Keratinocyte (primary cell): ENCODE measurements around the gene TTN. TPM values are rescaled to one million over a fixed set of nuclear protein-coding genes. Genes with fewer than 3 reads are reported as not detected.

Experiments used
- DNase-seq: peaks from one replicate; pipeline ENCODE4 v3.0.0-alpha.2; 2011; ENCODE audit warnings: low read depth, missing footprints, low spot score
- FAIRE-seq: peaks from 2 replicates; lab custom pipeline; 2011; peaks lifted over from hg19 to GRCh38; lab: Jason Lieb, UNC
- H2AFZ ChIP-seq: 2 replicates; pipeline ENCODE4 v1.6.0; 2012; ENCODE audit warnings: low read length, control low read depth, inconsistent platforms; ENCODE audit not compliant: control insufficient read depth
- H3K27ac ChIP-seq: 2 replicates; pipeline ENCODE4 v1.5.1; 2011; ENCODE audit warnings: low read length; ENCODE audit not compliant: control insufficient read depth, insufficient read depth
- H3K27me3 ChIP-seq: 3 replicates; pipeline ENCODE4 v1.6.0; 2011; ENCODE audit warnings: low read length; ENCODE audit not compliant: control insufficient read depth, insufficient read depth; ENCODE audit errors: extremely low read depth
- H3K36me3 ChIP-seq, 2 experiments: 2 replicates in 1 of 2; 3 replicates in 1 of 2; pipeline ENCODE4 v1.5.1; 2011; ENCODE audit warnings: low read length in 2 of 2, mild to moderate bottlenecking in 1 of 2; ENCODE audit not compliant: control insufficient read depth in 2 of 2, insufficient read depth in 2 of 2; ENCODE audit errors: extremely low read depth in 1 of 2
- H3K4me1 ChIP-seq: 3 replicates; pipeline ENCODE4 v1.5.1; 2011; ENCODE audit warnings: low read length; ENCODE audit not compliant: control insufficient read depth, insufficient read depth; ENCODE audit errors: extremely low read depth
- H3K4me2 ChIP-seq: 3 replicates; pipeline ENCODE4 v1.6.0; 2011; ENCODE audit warnings: low read depth, low read length; ENCODE audit not compliant: control insufficient read depth, insufficient read depth; ENCODE audit errors: extremely low read depth
- H3K4me3 ChIP-seq, 3 experiments: fragments of 200-600 bp in 1 of 3; sonication (generic) in 1 of 3; 2 replicates in 2 of 3; 3 replicates in 1 of 3; pipeline ENCODE4 v1.5.1; 2011 to 2016; ENCODE audit warnings: low read length in 3 of 3, mild to moderate bottlenecking in 3 of 3, control low read depth in 2 of 3, inconsistent platforms in 1 of 3, low read depth in 1 of 3, mixed read lengths in 1 of 3, mixed run types in 1 of 3, moderate library complexity in 1 of 3; ENCODE audit not compliant: control insufficient read depth in 2 of 3, insufficient read depth in 2 of 3; ENCODE audit errors: extremely low read depth in 1 of 3
- H3K79me2 ChIP-seq: 2 replicates; pipeline ENCODE4 v1.6.0; 2012; ENCODE audit warnings: low read length; ENCODE audit not compliant: control insufficient read depth, insufficient read depth
- H3K9ac ChIP-seq: 3 replicates; pipeline ENCODE4 v1.6.0; 2011; ENCODE audit warnings: low read length; ENCODE audit not compliant: control insufficient read depth, insufficient read depth; ENCODE audit errors: extremely low read depth
- H3K9me1 ChIP-seq: 3 replicates; pipeline ENCODE4 v1.6.0; 2011; ENCODE audit warnings: low read length; ENCODE audit not compliant: control insufficient read depth, insufficient read depth; ENCODE audit errors: extremely low read depth
- H3K9me3 ChIP-seq: 2 replicates; pipeline ENCODE4 v1.5.1; 2012; ENCODE audit warnings: low read depth, low read length; ENCODE audit not compliant: control insufficient read depth
- H4K20me1 ChIP-seq: 3 replicates; pipeline ENCODE4 v1.6.0; 2011; ENCODE audit warnings: low read length; ENCODE audit not compliant: control insufficient read depth, insufficient read depth; ENCODE audit errors: extremely low read depth
- EZH2 ChIP-seq: IDR thresholded peaks from one replicate; pipeline ENCODE4 v1.6.1; 2012; ENCODE audit warnings: inconsistent platforms, mild to moderate bottlenecking, low read length, moderate library complexity
- dilution Hi-C: fragments of 300-500 bp; cut with MboI; formaldehyde crosslinking; loops from one replicate; pipeline ENCODE4 v1.7.0; 2020; ENCODE audit warnings: low sequenced_read_pairs; ENCODE audit not compliant: extremely low pct_ligation_motif_present
- polyA plus RNA-seq, 5 experiments: library from polyadenylated mRNA; depleted of rRNA in 3 of 5; stranded (reverse) in 3 of 5; stranded (forward) in 1 of 5; unstranded in 1 of 5; fragments of >200 nt; gene quantifications; 1 replicate in 1 of 5; 2 replicates in 3 of 5; 3 replicates in 1 of 5; pipeline versions ENCODE4 v1.2.1 to v1.2.3, GENCODE V29; 2011 to 2012; ENCODE audit warnings: missing spikeins in 2 of 5, low read depth in 1 of 5, low replicate concordance in 1 of 5
- TF ChIP-seq, protein P1 (sequence below), 3 experiments: IDR thresholded peaks in 1 of 3; conservative IDR thresholded peaks in 1 of 3; optimal IDR thresholded peaks in 1 of 3; 2 replicates in 2 of 3; 3 replicates in 1 of 3; pipeline versions ENCODE3 to v1.5.1; 2011; ENCODE audit warnings: low read length in 3 of 3, mild to moderate bottlenecking in 3 of 3, moderate library complexity in 2 of 3, control low read depth in 1 of 3, inconsistent platforms in 1 of 3; ENCODE audit not compliant: insufficient read depth in 2 of 3; ENCODE audit errors: extremely low read depth in 1 of 3

TTN gene
- polyA plus RNA-seq, 1 donor (not counting 4 experiments of a cell fraction or from before 2014, with no cell fraction given): 0.01 TPM

DNA sequence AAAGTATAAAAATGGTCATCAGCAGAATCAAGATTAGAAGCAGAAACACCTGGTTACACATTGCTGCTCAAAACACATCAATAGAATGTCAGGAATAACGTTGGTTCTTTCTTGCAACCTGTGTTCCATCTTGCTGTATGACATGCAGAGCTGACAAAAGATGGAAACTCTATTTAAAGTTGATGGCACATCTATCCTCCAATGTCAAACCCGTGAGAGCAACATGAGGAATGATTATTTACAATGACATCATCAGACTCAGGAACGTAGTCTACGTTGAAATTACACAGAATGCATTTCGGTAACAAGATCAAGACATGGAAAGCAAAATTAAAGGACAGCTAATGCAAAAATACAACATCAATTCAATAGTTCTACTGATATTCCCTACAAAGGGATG, 26.2 kb upstream of the TTN start:
- dilution Hi-C loops: no loop called here
- H3K27me3 ChIP-seq: peaks cover 9% of the 10 kb centered on the region

DNA sequence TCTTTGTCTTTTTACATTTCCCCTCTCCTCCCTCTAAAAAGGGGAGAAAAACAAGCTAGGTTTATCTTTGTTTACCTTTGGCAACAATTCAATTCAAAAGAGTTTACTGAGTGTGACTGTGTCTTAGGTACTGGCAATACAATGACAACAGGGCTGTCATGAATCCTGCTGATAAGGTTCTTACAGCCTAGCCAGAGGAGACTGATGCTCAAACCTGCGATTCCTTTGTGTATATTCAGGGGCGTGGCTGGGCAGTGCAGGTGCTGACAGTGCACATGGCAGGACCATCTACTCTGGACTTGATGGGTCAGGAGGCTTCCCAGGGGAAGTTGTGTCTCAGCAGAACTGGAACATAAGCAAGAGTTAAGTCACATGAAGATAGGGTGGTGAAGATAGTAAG, 23.2 kb upstream of the TTN start:
- Histone ChIP-seq H4K20me1 (no peaks in the 10 kb centered on the region), H3K27ac (no peak overlapping the region), H3K4me1 (no peaks in the 10 kb centered on the region), H3K9ac (no peak overlapping the region), H3K9me1 (no peaks in the 10 kb centered on the region), H3K27me3 (peaks cover 4% of the 10 kb centered on the region), H3K4me3 (no peak overlapping the region), H3K36me3 (no peaks in the 10 kb centered on the region), H3K4me2 (no peak overlapping the region), H3K9me3 (no peaks in the 10 kb centered on the region), H2AFZ (no peak overlapping the region), H3K79me2 (no peaks in the 10 kb centered on the region)
- DNase-seq (no peak), FAIRE-seq (no peak)
- dilution Hi-C loops: no loop called here
- TF ChIP-seq, protein P1, sequence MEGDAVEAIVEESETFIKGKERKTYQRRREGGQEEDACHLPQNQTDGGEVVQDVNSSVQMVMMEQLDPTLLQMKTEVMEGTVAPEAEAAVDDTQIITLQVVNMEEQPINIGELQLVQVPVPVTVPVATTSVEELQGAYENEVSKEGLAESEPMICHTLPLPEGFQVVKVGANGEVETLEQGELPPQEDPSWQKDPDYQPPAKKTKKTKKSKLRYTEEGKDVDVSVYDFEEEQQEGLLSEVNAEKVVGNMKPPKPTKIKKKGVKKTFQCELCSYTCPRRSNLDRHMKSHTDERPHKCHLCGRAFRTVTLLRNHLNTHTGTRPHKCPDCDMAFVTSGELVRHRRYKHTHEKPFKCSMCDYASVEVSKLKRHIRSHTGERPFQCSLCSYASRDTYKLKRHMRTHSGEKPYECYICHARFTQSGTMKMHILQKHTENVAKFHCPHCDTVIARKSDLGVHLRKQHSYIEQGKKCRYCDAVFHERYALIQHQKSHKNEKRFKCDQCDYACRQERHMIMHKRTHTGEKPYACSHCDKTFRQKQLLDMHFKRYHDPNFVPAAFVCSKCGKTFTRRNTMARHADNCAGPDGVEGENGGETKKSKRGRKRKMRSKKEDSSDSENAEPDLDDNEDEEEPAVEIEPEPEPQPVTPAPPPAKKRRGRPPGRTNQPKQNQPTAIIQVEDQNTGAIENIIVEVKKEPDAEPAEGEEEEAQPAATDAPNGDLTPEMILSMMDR (optimal IDR thresholded peaks at IDR 0.05 in 1 of 3, IDR thresholded peaks at IDR 0.05 in 1 of 3, conservative IDR thresholded peaks at IDR 0.05 in 1 of 3; ENCODE audit: extremely low read depth in 1 of 3, insufficient read depth in 2 of 3, low read length in 3 of 3): no peak
- no peak for TF ChIP-seq EZH2

More for the DNA sequence above, 26.2 kb upstream of the TTN start:
- no peak overlapping the region for H3K27ac ChIP-seq
- DNase-seq (no peak), FAIRE-seq (no peak)
- H3K4me1 ChIP-seq: no peaks in the 10 kb centered on the region
- H3K4me2 ChIP-seq: no peak overlapping the region
- H3K79me2 ChIP-seq: no peaks in the 10 kb centered on the region
- H3K4me3 ChIP-seq: no peak overlapping the region
- TF ChIP-seq EZH2: no peak
- TF ChIP-seq, protein P1 (optimal IDR thresholded peaks at IDR 0.05 in 1 of 3, IDR thresholded peaks at IDR 0.05 in 1 of 3, conservative IDR thresholded peaks at IDR 0.05 in 1 of 3; ENCODE audit: extremely low read depth in 1 of 3, insufficient read depth in 2 of 3, low read length in 3 of 3): no peak
- H3K36me3 ChIP-seq: no peaks in the 10 kb centered on the region
- H3K9ac ChIP-seq: no peak overlapping the region
- H4K20me1 ChIP-seq: no peaks in the 10 kb centered on the region
- H3K9me1 ChIP-seq: no peaks in the 10 kb centered on the region
- H3K9me3 ChIP-seq: no peaks in the 10 kb centered on the region
- H2AFZ ChIP-seq: no peak overlapping the region
